ENCODE measurements around the gene GPR171. TPM values are rescaled to one million over a fixed set of nuclear protein-coding genes. Genes with fewer than 3 reads are reported as not detected.
"Not testable (repeated sequence)": the region's sequence is repeated elsewhere in the genome, so short reads cannot be mapped to it uniquely, and the experiment has no call there.

The GPR171 gene
- total RNA-seq, 4 donors from 2014 or later: 1.7 to 8.7 (median 2.3) TPM

- intact Hi-C loops (cut with DNase I): no loop called here
- Histone ChIP-seq H3K27me3 (no peaks in the 10 kb centered on the region), H3K4me3 (replicated peaks in 1 of 3) (no peak overlapping the region), H3K27ac (no peak overlapping the region), H3K9me3 (no peaks in the 10 kb centered on the region), H3K36me3 (no peaks in the 10 kb centered on the region), H3K4me1 (no peaks in the 10 kb centered on the region)
- TF ChIP-seq, protein P1, sequence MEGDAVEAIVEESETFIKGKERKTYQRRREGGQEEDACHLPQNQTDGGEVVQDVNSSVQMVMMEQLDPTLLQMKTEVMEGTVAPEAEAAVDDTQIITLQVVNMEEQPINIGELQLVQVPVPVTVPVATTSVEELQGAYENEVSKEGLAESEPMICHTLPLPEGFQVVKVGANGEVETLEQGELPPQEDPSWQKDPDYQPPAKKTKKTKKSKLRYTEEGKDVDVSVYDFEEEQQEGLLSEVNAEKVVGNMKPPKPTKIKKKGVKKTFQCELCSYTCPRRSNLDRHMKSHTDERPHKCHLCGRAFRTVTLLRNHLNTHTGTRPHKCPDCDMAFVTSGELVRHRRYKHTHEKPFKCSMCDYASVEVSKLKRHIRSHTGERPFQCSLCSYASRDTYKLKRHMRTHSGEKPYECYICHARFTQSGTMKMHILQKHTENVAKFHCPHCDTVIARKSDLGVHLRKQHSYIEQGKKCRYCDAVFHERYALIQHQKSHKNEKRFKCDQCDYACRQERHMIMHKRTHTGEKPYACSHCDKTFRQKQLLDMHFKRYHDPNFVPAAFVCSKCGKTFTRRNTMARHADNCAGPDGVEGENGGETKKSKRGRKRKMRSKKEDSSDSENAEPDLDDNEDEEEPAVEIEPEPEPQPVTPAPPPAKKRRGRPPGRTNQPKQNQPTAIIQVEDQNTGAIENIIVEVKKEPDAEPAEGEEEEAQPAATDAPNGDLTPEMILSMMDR (IDR thresholded peaks at IDR 0.05): no peak
- TF ChIP-seq POLR2A (IDR thresholded peaks at IDR 0.05): no peak
- no peak for DNase-seq
- WGBS, 2 donors: 66 to 78% methylated on average over 5 of the region's 5 CpGs
These were observed 20.5 kb downstream of the GPR171 start for GRCh38 chr3:151182349-151183079.

DNA sequence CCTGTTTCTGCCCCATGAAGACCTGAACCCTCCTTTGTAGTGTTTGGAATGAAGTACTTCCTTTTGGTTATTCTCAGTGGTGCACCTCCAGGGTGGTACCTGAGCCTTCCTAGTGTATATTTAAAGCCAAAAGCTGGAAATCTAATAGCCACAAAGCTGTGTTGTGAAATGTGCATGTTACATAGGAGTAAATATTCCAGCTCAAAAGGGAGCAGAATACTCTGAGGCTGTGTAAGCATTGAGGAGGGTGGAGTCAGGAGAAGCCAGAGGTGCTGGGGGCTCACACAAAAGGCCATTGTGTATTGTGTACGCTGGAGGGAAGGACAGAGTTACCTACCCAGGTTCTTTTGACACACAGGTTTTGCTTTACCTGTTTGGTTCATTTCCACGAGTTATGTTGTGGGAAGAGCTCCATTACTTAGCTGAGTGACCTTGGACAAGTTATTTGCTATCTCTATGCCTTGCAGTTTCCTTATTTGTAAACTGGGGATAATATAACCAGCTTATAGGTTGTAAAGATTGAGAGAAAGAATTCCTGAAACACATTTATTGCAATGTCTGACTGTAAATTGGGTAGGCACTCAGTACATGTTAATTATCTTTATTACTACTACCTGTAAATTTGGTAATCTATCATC is 24.7 kb downstream of the GPR171 start:
- Histone ChIP-seq H3K4me3 (replicated peaks in 1 of 3) (no peak overlapping the region), H3K9me3 (no peaks in the 10 kb centered on the region), H3K4me1 (no peaks in the 10 kb centered on the region), H3K27me3 (no peaks in the 10 kb centered on the region), H3K36me3 (no peaks in the 10 kb centered on the region), H3K27ac (no peak overlapping the region)
- 86 to 96% methylated on average over 2 of the region's 2 CpGs for WGBS, 2 donors
- intact Hi-C loops (cut with DNase I): no loop called here
- TF ChIP-seq, protein P1 (IDR thresholded peaks at IDR 0.05): no peak
- TF ChIP-seq POLR2A (IDR thresholded peaks at IDR 0.05): no peak
- DNase-seq: no peak

DNA sequence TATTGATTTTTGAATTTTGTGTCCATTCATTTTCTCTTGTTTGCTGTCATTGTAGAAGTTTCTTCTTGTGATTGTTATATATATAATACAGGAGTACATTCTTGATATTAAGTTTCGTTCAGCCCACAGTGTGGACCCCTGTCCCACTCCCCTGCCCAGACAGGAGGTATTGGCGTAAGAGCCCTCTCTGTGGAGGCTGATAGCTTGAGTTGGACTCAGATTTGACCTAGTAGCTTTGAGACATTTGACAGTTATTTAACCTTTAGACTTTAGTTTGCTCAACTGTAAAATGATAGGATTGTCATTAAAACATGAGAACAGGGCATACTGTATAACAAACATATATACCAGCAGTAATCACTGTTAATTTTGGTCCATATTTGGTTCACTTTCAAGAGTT is 27.1 kb downstream of the GPR171 start:
- no peaks in the 10 kb centered on the region for H3K4me1 ChIP-seq
- no peaks in the 10 kb centered on the region for H3K36me3 ChIP-seq
- 94 to 97% methylated on average over 2 of the region's 2 CpGs for WGBS, 2 donors
- H3K9me3 ChIP-seq: no peaks in the 10 kb centered on the region
- TF ChIP-seq POLR2A (IDR thresholded peaks at IDR 0.05): no peak
- TF ChIP-seq, protein P1 (IDR thresholded peaks at IDR 0.05): no peak
- no peak overlapping the region for H3K27ac ChIP-seq
- no peak for DNase-seq
- no peaks in the 10 kb centered on the region for H3K27me3 ChIP-seq
- H3K4me3 ChIP-seq (replicated peaks in 1 of 3): no peak overlapping the region
- intact Hi-C loops (cut with DNase I): no loop called here

DNA sequence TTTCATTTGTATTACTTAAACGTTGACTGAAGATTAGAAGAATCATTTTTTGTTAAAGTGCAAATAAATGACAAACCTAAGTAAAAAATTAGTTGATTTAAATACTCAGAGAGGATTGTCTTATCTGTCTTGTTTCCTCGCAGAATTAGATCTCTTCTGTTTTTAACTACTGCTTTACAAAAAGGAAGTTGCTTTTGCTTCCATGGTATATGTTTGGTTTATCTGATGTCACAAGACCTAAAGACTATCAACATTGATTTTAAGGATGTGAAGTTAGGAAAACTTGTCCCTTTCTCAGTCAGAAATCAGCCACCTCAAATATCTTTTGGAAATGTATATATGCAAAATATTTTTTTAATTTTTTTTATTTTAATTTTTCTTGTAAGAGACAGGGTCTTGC is 28.7 kb downstream of the GPR171 start:
- intact Hi-C loops (cut with DNase I): no loop called here
- Histone ChIP-seq H3K4me3 (replicated peaks in 1 of 3) (no peak overlapping the region), H3K27ac (no peak overlapping the region), H3K27me3 (no peaks in the 10 kb centered on the region), H3K4me1 (no peaks in the 10 kb centered on the region), H3K36me3 (no peaks in the 10 kb centered on the region), H3K9me3 (no peaks in the 10 kb centered on the region)
- DNase-seq: no peak
- WGBS, 2 donors: 80 to 81% methylated on average over 2 of the region's 2 CpGs
- TF ChIP-seq, protein P1 (IDR thresholded peaks at IDR 0.05): no peak

DNA sequence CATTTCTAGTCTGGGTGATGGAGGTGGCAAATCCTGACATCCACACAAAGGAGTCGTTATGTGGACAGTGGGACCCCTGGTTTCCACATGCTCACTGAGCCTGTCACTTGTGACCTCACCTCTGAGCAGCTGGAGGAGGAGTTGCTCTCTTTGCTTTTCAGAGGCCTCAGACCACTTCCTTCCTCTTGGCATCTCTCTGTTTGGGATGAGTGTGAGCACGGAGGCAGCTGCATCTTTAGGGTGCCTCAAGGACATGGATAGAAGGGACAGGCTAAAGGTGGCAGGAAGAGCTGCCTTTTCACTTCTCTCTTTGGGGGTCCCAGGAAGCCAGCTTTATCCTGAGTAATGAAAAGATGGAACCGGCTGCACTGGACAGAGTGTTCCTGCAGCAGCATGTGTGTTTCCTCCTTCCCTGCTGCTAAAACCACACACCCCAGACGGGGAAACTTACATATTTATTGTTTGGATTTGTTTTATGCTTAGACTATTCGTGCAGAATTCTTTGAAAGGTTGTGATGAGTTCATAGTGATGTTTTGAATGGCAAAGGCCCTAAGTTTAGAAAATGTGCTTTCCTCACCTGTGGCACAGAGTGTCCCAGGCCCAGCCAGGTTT is 31.8 kb downstream of the GPR171 start:
- H3K4me3 ChIP-seq (replicated peaks in 1 of 3): no peak overlapping the region
- no peak overlapping the region for H3K27ac ChIP-seq
- WGBS, 2 donors: 68 to 75% methylated on average over 5 of the region's 5 CpGs
- no peak for DNase-seq
- H3K9me3 ChIP-seq: no peaks in the 10 kb centered on the region
- no peaks in the 10 kb centered on the region for H3K36me3 ChIP-seq
- peaks cover 0 to 9% of the 10 kb centered on the region in 2 donors for H3K4me1 ChIP-seq
- no peaks in the 10 kb centered on the region for H3K27me3 ChIP-seq
- no peak for TF ChIP-seq POLR2A (IDR thresholded peaks at IDR 0.05)
- TF ChIP-seq, protein P1 (IDR thresholded peaks at IDR 0.05): no peak
- intact Hi-C loops (cut with DNase I): no loop called here

DNA sequence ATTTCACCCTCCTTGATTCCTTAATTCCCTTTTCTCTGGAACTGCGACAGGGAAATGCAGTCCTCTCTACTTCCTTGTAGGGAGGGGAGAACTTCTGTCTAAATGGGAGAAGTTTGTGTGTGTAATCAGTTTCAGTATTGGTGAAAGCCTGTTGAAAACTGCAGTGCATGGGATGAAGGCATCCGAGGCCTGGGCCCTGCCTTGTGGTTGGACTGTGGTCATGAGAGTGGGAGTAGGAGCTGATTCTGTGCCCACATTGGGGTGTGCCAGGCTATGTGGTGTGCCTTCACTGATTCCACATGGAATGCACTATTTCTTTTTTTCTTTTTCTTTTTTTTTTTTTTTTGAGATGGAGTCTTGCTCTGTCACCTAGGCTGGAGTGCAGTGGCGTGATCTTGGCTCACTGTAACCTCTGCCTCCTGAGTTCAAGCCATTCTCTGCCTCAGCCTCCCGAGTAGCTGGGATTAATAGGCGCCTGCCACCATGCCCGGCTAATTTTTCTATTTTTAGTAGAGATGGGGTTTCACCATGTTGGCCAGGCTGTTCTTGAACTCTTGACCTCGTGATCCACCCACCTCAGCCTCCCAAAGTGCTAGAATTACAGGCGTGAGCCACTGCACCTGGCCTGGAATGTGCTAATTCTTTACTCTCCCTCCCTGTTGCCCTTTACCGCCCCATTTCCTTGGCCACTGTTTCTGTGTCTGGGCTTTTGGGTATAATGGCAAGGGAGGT is 32.9 kb downstream of the GPR171 start:
- not testable (repeated sequence) for H3K27me3 ChIP-seq; DNase-seq; H3K27ac ChIP-seq; H3K36me3 ChIP-seq; H3K9me3 ChIP-seq; H3K4me1 ChIP-seq; H3K4me3 ChIP-seq (replicated peaks in 1 of 3)
- WGBS, 2 donors: 89 to 91% methylated on average over 9 of the region's 9 CpGs
- intact Hi-C loops (cut with DNase I): loop anchor here (10.0 kb wide), 1 partner anchor 115 kb away; no protein-coding TSS in a partner anchor
